ENCODE data around the gene ATPAF2.

ATPAF2 gene

DNA sequence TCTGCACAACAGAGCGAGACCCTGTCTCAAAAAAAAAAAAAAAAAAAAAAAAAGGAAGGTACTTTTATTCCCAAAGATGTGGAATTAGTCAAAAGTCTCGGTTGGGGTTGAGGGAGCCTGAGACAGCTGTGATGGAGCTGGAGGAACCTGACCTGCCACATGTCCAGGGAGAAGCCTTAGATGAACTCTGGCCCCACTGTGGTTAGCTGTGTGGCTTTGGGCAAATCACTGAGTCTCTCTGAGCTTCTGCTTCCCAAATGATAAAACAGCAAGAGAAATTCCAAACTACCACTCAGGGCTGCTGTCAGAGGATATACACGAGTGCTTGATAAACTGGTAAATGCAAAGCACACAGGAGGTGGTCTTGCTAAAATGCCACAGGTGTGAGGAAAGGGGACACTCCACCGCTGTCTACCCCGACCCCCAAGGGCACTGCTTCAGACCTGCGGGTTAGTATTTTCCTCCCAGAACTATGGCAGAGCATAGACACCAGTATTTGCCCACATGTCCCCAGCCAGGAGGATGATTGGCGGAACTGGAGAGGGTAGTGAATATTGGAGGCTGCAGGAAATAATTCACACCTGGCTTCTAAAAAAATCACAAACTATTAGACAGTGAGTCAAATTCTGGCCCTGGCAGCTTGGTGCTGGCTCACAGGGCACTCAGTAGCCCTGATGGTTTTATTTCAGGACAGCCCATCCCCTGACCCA is 51.6 kb downstream of the ATPAF2 start:
- TF ChIP-seq, protein P1, sequence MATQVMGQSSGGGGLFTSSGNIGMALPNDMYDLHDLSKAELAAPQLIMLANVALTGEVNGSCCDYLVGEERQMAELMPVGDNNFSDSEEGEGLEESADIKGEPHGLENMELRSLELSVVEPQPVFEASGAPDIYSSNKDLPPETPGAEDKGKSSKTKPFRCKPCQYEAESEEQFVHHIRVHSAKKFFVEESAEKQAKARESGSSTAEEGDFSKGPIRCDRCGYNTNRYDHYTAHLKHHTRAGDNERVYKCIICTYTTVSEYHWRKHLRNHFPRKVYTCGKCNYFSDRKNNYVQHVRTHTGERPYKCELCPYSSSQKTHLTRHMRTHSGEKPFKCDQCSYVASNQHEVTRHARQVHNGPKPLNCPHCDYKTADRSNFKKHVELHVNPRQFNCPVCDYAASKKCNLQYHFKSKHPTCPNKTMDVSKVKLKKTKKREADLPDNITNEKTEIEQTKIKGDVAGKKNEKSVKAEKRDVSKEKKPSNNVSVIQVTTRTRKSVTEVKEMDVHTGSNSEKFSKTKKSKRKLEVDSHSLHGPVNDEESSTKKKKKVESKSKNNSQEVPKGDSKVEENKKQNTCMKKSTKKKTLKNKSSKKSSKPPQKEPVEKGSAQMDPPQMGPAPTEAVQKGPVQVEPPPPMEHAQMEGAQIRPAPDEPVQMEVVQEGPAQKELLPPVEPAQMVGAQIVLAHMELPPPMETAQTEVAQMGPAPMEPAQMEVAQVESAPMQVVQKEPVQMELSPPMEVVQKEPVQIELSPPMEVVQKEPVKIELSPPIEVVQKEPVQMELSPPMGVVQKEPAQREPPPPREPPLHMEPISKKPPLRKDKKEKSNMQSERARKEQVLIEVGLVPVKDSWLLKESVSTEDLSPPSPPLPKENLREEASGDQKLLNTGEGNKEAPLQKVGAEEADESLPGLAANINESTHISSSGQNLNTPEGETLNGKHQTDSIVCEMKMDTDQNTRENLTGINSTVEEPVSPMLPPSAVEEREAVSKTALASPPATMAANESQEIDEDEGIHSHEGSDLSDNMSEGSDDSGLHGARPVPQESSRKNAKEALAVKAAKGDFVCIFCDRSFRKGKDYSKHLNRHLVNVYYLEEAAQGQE (IDR thresholded peaks at IDR 0.05; ENCODE audit: insufficient read depth in 1 of 2, low read depth in 2 of 2, low read length in 2 of 2), result no peak
- TF ChIP-seq SIN3A (IDR thresholded peaks at IDR 0.05; ENCODE audit: borderline replicate concordance, insufficient read depth, low read length) (no peak), TAF1 (IDR thresholded peaks at IDR 0.05; ENCODE audit: borderline replicate concordance, insufficient read depth, low read length) (no peak), FOXP2 (optimal IDR thresholded peaks at IDR 0.05; ENCODE audit: borderline replicate concordance, extremely low read depth, extremely low read length, insufficient read depth) (no peak), POLR2AphosphoS5 (IDR thresholded peaks at IDR 0.05; ENCODE audit: low read depth, low read length) (no peak)

DNA sequence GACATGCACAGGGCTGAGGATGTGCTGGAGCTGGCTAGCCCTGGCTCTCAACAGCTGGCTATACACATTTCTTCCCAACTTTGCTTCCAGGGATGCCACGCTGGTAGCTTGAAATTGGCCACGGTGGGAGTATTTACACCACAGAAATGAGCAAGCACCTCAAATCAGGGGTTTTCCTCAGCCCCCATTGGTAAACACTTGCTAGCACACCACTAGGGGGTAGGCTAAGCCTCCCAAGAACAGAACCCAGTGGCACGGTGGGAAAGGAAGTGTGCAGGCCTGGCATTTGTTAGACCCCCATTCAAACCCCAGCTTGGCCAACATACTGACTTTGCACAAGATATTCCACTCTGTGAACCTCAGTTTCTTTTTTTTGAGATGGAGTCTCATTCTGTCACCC is 53.4 kb downstream of the ATPAF2 start:
- TF ChIP-seq, protein P1 (IDR thresholded peaks at IDR 0.05; ENCODE audit: insufficient read depth in 1 of 2, low read depth in 2 of 2, low read length in 2 of 2), result no peak
- TF ChIP-seq POLR2AphosphoS5 (IDR thresholded peaks at IDR 0.05; ENCODE audit: low read depth, low read length) (no peak), TAF1 (IDR thresholded peaks at IDR 0.05; ENCODE audit: borderline replicate concordance, insufficient read depth, low read length) (no peak), SIN3A (IDR thresholded peaks at IDR 0.05; ENCODE audit: borderline replicate concordance, insufficient read depth, low read length) (no peak), FOXP2 (optimal IDR thresholded peaks at IDR 0.05; ENCODE audit: borderline replicate concordance, extremely low read depth, extremely low read length, insufficient read depth) (no peak)

DNA sequence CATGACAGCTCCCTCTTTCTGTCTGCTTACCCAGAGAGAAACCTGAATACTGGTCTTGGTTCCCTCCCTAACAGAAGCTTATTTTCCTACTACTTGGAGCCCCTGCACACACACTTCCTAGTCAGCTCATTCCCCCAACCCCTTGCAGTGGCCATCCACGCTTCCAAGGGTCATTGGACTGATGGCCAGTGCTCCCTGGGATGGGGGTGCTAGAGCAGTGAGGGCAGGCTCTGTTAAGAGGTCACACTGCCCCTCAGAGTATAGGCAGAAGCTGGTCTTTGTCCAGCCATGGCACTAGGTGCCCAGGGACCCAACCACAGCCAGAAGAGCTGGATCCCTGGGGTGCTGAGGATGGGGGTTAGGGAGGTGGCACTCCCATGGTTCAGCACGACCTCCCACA is 53.8 kb downstream of the ATPAF2 start:
- TF ChIP-seq TAF1 (IDR thresholded peaks at IDR 0.05; ENCODE audit: borderline replicate concordance, insufficient read depth, low read length), result no peak
- TF ChIP-seq, protein P1 (IDR thresholded peaks at IDR 0.05; ENCODE audit: insufficient read depth in 1 of 2, low read depth in 2 of 2, low read length in 2 of 2), result no peak
- no peak for TF ChIP-seq FOXP2 (optimal IDR thresholded peaks at IDR 0.05; ENCODE audit: borderline replicate concordance, extremely low read depth, extremely low read length, insufficient read depth)
- TF ChIP-seq POLR2AphosphoS5 (IDR thresholded peaks at IDR 0.05; ENCODE audit: low read depth, low read length), result no peak
- no peak for TF ChIP-seq SIN3A (IDR thresholded peaks at IDR 0.05; ENCODE audit: borderline replicate concordance, insufficient read depth, low read length)

DNA sequence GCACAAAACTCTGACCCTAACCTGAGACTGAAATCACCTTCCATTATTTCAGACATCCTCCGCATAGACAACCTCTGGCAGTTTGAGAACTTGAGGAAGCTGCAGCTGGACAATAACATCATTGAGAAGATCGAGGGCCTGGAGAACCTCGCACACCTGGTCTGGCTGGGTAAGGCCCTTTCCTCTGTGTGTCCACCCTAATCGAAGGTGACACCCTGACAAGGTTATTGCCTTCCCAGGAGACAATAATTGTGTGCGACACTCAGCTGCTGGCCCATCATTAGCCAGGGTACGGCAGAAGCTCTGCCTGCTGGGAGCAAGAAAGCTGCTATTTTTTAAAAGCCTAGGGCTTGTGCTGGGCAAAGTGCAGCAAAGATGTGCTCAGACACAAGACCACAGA is 55.2 kb downstream of the ATPAF2 start:
- TF ChIP-seq TAF1 (IDR thresholded peaks at IDR 0.05; ENCODE audit: borderline replicate concordance, insufficient read depth, low read length), result no peak
- TF ChIP-seq, protein P1 (IDR thresholded peaks at IDR 0.05; ENCODE audit: insufficient read depth in 1 of 2, low read depth in 2 of 2, low read length in 2 of 2), result no peak
- no peak for TF ChIP-seq SIN3A (IDR thresholded peaks at IDR 0.05; ENCODE audit: borderline replicate concordance, insufficient read depth, low read length)
- no peak for TF ChIP-seq FOXP2 (optimal IDR thresholded peaks at IDR 0.05; ENCODE audit: borderline replicate concordance, extremely low read depth, extremely low read length, insufficient read depth)
- TF ChIP-seq POLR2AphosphoS5 (IDR thresholded peaks at IDR 0.05; ENCODE audit: low read depth, low read length), result no peak
